ENCODE results near the gene WFS1.

- TF ChIP-seq CTCF (IDR thresholded peaks at IDR 0.05) (no peak), POLR2A (IDR thresholded peaks at IDR 0.05) (no peak)
These were observed 32.7 kb upstream of the WFS1 start for GRCh38 chr4:6236816-6237390.

All from thyroid gland (tissue), 4 donors.